Panc1 (cell line): ENCODE results near the gene COP1. TPM values are rescaled to one million over a fixed set of nuclear protein-coding genes. Genes with fewer than 3 reads are reported as not detected.
A peak's percentile ranks its signal among the peaks of the same experiment; 100 is the strongest.
"Not testable (repeated sequence)": the region's sequence is repeated elsewhere in the genome, so short reads cannot be mapped to it uniquely, and the experiment has no call there.

Experiments used
- ATAC-seq: fragments of 200-7000 bp; cut with Tn5 transposase; 2 replicates; pipeline ENCODE4 v1.9.1; 2020; ENCODE audit warnings: mild to moderate bottlenecking, moderate library complexity
- BruUV-seq: library from RNA; stranded (reverse); fragments of 400-500 nt; replicated peaks from 2 replicates; lab custom pipeline; 2021; lab: Mats Ljungman, UMichigan
- CTCF ChIA-PET: fragments of 300-600 bp; sonication (Branson Sonifier 250); formaldehyde crosslinking; loops from one replicate; lab custom pipeline; 2022; ENCODE audit warnings: antibody characterized with exemption; lab: Charles Lee
- POLR2A ChIA-PET: fragments of 300-600 bp; sonication (Branson Sonifier 250); formaldehyde crosslinking; loops from one replicate; lab custom pipeline; 2022; ENCODE audit warnings: antibody characterized with exemption; lab: Charles Lee
- DNase-seq: peaks from one replicate; pipeline ENCODE4 v3.0.0-alpha.2; 2010; ENCODE audit warnings: low read depth, low spot score
- H3K27ac ChIP-seq: 2 replicates; pipeline ENCODE4 v1.5.1; 2011; ENCODE audit warnings: mild to moderate bottlenecking, low read length, inconsistent platforms
- H3K27me3 ChIP-seq: fragments of 200-500 bp; sonication (Bioruptor generic); 2 replicates; pipeline ENCODE4 v1.6.0; 2014; ENCODE audit warnings: low read length, inconsistent platforms; ENCODE audit not compliant: control insufficient read depth, insufficient read depth
- H3K36me3 ChIP-seq: fragments of 200-500 bp; sonication (Bioruptor generic); 2 replicates; pipeline ENCODE4 v1.5.1; 2014; ENCODE audit warnings: inconsistent platforms, mild to moderate bottlenecking, low read length, moderate library complexity; ENCODE audit not compliant: control insufficient read depth, insufficient read depth
- H3K4me1 ChIP-seq: 2 replicates; pipeline ENCODE4 v1.5.1; 2011; ENCODE audit warnings: inconsistent platforms, mild to moderate bottlenecking, low read length, moderate library complexity; ENCODE audit not compliant: control insufficient read depth, insufficient read depth
- H3K4me3 ChIP-seq, 2 experiments: 2 replicates each; pipeline ENCODE4 v1.5.1; 2011 to 2012; ENCODE audit warnings: low read depth in 2 of 2, low read length in 2 of 2, mild to moderate bottlenecking in 2 of 2, inconsistent platforms in 1 of 2, moderate library complexity in 1 of 2
- H3K9me3 ChIP-seq: fragments of 200-500 bp; sonication (Bioruptor generic); 2 replicates; pipeline ENCODE4 v1.5.1; 2014; ENCODE audit warnings: low read depth, mild to moderate bottlenecking, inconsistent platforms, low read length, moderate library complexity; ENCODE audit not compliant: control insufficient read depth, insufficient read depth
- POLR2AphosphoS5 ChIP-seq: IDR thresholded peaks from 2 replicates; pipeline ENCODE4 v1.6.1; 2012; ENCODE audit warnings: mild to moderate bottlenecking, low read depth, low read length, moderate library complexity
- SIN3A ChIP-seq: IDR thresholded peaks from 2 replicates; pipeline ENCODE4 v1.6.1; 2012; ENCODE audit warnings: low read depth, mild to moderate bottlenecking, low read length, moderate library complexity, borderline replicate concordance; ENCODE audit not compliant: insufficient read depth
- TCF7L2 ChIP-seq: IDR thresholded peaks from 2 replicates; pipeline ENCODE4 v1.6.1; 2011; ENCODE audit warnings: mild to moderate bottlenecking, low read depth, low read length, inconsistent platforms
- in situ Hi-C: cut with HindIII; loops from 2 replicates; pipeline ENCODE4 v1.10.0; 2016; ENCODE audit warnings: low sequenced_read_pairs, low pct_unique_long_range_greater_than_20kb
- intact Hi-C: fragments of 100-400 bp; cut with micrococcal nuclease; formaldehyde crosslinking; loops from one replicate; pipeline ENCODE4 v1.10.0; 2022; ENCODE audit not compliant: unreplicated experiment
- total RNA-seq: library from RNA; stranded (reverse); gene quantifications from one replicate; pipeline ENCODE4 v1.2.1, GENCODE V29; 2021; ENCODE audit not compliant: unreplicated experiment
- TF ChIP-seq, protein P1 (sequence below), 2 experiments: IDR thresholded peaks; 2 replicates each; pipeline ENCODE4 v1.6.1; 2011 to 2012; ENCODE audit warnings: low read depth in 2 of 2, control low read depth in 1 of 2, low read length in 1 of 2, mild to moderate bottlenecking in 1 of 2, moderate library complexity in 1 of 2; ENCODE audit not compliant: insufficient read depth in 1 of 2
- TF ChIP-seq, protein P2 (sequence below): fragments of 450-650 bp; IDR thresholded peaks from 2 replicates; pipeline ENCODE4 v1.5.1; 2017; ENCODE audit warnings: mild to moderate bottlenecking

COP1 gene
- total RNA-seq, 1 experiment from 2014 or later: 36.5 TPM

DNA sequence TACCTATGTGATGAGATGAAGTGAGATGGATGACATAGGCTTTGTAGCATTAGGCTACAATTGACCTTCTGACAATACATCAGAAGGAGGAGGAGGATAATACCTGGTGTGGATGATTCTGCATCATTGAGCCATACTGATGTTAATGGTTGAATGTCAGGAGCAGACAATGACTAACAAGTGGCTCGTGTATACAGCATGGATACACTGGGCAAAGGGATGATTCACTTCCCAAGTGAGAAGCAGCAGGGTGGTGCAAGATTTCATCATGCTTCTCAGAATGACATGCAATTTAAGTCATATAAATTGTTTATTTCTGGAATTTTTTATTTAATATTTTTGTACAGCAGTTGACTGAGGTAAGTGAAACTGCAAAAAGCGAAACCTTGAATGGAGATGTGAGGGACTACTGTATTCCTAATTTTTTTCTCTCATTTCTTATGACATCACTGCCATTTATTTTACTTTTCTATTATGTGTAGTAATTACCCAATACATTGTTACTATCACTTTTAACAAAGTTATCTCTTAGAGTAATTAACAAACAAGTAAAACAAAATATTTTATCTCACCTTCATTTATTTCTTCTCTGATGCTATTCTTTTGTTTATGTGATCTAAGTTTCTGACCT lies 34.4 kb upstream of the COP1 start:
- POLR2A ChIA-PET: no interaction called here
- in situ Hi-C loops (no loop called here), intact Hi-C loops (no loop called here)
- no TSS peak for BruUV-seq
- no peaks in the 10 kb centered on the region; the same call in 1 of the 2 replicates for H3K27me3 ChIP-seq
- 0 out of 4 replicates have a peak overlapping the region, but pooled peaks of 1 of the 2 experiments have one; percentile 5 for H3K4me3 ChIP-seq
- H3K9me3 ChIP-seq: no peaks in the 10 kb centered on the region
- no peaks in the 10 kb centered on the region for H3K4me1 ChIP-seq
- ATAC-seq (no peak), DNase-seq (peak; percentile 43)
- no peak overlapping the region for H3K27ac ChIP-seq
- no peaks in the 10 kb centered on the region for H3K36me3 ChIP-seq
- CTCF ChIA-PET: no interaction called here
- TF ChIP-seq, protein P1, sequence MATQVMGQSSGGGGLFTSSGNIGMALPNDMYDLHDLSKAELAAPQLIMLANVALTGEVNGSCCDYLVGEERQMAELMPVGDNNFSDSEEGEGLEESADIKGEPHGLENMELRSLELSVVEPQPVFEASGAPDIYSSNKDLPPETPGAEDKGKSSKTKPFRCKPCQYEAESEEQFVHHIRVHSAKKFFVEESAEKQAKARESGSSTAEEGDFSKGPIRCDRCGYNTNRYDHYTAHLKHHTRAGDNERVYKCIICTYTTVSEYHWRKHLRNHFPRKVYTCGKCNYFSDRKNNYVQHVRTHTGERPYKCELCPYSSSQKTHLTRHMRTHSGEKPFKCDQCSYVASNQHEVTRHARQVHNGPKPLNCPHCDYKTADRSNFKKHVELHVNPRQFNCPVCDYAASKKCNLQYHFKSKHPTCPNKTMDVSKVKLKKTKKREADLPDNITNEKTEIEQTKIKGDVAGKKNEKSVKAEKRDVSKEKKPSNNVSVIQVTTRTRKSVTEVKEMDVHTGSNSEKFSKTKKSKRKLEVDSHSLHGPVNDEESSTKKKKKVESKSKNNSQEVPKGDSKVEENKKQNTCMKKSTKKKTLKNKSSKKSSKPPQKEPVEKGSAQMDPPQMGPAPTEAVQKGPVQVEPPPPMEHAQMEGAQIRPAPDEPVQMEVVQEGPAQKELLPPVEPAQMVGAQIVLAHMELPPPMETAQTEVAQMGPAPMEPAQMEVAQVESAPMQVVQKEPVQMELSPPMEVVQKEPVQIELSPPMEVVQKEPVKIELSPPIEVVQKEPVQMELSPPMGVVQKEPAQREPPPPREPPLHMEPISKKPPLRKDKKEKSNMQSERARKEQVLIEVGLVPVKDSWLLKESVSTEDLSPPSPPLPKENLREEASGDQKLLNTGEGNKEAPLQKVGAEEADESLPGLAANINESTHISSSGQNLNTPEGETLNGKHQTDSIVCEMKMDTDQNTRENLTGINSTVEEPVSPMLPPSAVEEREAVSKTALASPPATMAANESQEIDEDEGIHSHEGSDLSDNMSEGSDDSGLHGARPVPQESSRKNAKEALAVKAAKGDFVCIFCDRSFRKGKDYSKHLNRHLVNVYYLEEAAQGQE (IDR thresholded peaks at IDR 0.05; ENCODE audit: insufficient read depth in 1 of 2, low read depth in 2 of 2, low read length in 1 of 2): no peak
- no peak for TF ChIP-seq TCF7L2
- no peak for TF ChIP-seq SIN3A
- TF ChIP-seq, protein P2, sequence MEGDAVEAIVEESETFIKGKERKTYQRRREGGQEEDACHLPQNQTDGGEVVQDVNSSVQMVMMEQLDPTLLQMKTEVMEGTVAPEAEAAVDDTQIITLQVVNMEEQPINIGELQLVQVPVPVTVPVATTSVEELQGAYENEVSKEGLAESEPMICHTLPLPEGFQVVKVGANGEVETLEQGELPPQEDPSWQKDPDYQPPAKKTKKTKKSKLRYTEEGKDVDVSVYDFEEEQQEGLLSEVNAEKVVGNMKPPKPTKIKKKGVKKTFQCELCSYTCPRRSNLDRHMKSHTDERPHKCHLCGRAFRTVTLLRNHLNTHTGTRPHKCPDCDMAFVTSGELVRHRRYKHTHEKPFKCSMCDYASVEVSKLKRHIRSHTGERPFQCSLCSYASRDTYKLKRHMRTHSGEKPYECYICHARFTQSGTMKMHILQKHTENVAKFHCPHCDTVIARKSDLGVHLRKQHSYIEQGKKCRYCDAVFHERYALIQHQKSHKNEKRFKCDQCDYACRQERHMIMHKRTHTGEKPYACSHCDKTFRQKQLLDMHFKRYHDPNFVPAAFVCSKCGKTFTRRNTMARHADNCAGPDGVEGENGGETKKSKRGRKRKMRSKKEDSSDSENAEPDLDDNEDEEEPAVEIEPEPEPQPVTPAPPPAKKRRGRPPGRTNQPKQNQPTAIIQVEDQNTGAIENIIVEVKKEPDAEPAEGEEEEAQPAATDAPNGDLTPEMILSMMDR: no peak

DNA sequence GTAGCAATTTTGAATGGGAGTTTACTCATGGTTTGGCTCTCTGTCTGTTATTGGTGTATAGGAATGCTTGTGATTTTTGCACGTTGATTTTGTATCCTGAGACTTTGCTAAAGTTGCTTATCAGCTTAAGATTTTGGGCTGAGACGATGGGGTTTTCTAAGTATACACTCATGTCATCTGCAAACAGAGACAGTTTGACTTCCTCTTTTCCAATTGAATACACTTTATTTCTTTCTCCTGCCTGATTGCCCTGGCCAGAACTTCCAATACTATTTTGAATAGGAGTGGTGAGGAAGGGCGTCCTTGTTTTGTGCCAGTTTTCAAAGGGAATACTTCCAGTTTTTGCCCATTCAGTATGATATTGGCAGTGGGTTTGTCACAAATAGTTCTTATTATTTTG lies 26.6 kb upstream of the COP1 start:
- H3K4me1 ChIP-seq, POLR2A ChIA-PET: not testable (repeated sequence)

DNA sequence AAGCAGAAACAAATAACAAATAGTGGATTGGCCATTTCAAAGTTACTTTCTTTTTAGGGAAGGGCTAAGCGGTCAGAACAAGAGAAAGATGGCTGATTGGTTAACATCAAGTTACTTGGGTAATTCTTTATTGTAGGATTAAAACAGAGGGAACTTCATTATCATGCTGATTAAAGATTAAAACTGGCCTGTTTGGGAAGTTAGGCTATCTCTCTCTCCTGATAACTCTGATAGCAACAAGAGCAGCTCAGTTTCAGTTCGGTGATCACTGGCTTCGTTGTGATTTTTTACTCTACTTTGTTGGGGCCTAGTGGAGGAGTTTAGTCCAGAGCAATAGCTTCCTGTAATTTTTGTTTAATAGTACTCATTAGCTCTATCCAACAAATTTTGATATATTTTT lies 20.5 kb upstream of the COP1 start:
- no peaks in the 10 kb centered on the region for H3K36me3 ChIP-seq
- POLR2A ChIA-PET: no interaction called here
- ATAC-seq (no peak), DNase-seq (no peak)
- CTCF ChIA-PET: no interaction called here
- no peaks in the 10 kb centered on the region for H3K27me3 ChIP-seq
- H3K4me1 ChIP-seq: no peaks in the 10 kb centered on the region
- H3K4me3 ChIP-seq: no peak overlapping the region
- TF ChIP-seq, protein P1 (IDR thresholded peaks at IDR 0.05; ENCODE audit: insufficient read depth in 1 of 2, low read depth in 2 of 2, low read length in 1 of 2): no peak
- no peak for TF ChIP-seq SIN3A
- no peak for TF ChIP-seq TCF7L2
- TF ChIP-seq, protein P2: no peak
- no peak for TF ChIP-seq POLR2AphosphoS5
- intact Hi-C loops (no loop called here), in situ Hi-C loops (no loop called here)
- no TSS peak for BruUV-seq
- no peaks in the 10 kb centered on the region for H3K9me3 ChIP-seq
- no peak overlapping the region for H3K27ac ChIP-seq

More for the DNA sequence above, 26.6 kb upstream of the COP1 start:
- H3K27me3 ChIP-seq, BruUV-seq, CTCF ChIA-PET, H3K9me3 ChIP-seq, H3K4me3 ChIP-seq, DNase-seq, in situ Hi-C loops, ATAC-seq, H3K36me3 ChIP-seq, H3K27ac ChIP-seq, intact Hi-C loops: not testable (repeated sequence)
